Measurements from ENCODE around the gene GPRIN1.
A peak's percentile ranks its signal among the peaks of the same experiment; 100 is the strongest.

The GPRIN1 gene

GRCh38 chr5:176609724-176610434 is at the start of gene GPRIN1:
Gene GPRIN1 (minus strand): TSS chr5:176610156. CDS start chr5:176599834, 10,322 bp downstream.
- DNase-seq (peak; percentile 77), ATAC-seq (peak; percentile 66)

- ATAC-seq, result no peak
- DNase-seq, result no peak
Measured at GRCh38 chr5:176659512-176659839, 49.5 kb upstream of the GPRIN1 start.

GRCh38 chr5:176658817-176659511 is 49.0 kb upstream of the GPRIN1 start:
- no peak for DNase-seq
- no peak for ATAC-seq

GRCh38 chr5:176658007-176658599 is 48.1 kb upstream of the GPRIN1 start:
- ATAC-seq (peak; percentile 52), DNase-seq (peak; percentile 74)

- no peak for ATAC-seq
Measured at GRCh38 chr5:176656467-176656990, 46.6 kb upstream of the GPRIN1 start.

GRCh38 chr5:176654856-176655255 is 44.9 kb upstream of the GPRIN1 start:
- ATAC-seq, result no peak
- no peak for DNase-seq

More at GRCh38 chr5:176656467-176656990, 46.6 kb upstream of the GPRIN1 start:
- no peak for DNase-seq

- DNase-seq (peak; percentile 77), ATAC-seq (peak; percentile 77)
Measured at GRCh38 chr5:176653401-176654385, 43.7 kb upstream of the GPRIN1 start.

- DNase-seq (no peak), ATAC-seq (no peak)
Measured at GRCh38 chr5:176652136-176652535, 42.2 kb upstream of the GPRIN1 start.

- DNase-seq (no peak), ATAC-seq (no peak)
Measured at GRCh38 chr5:176651472-176651980, 41.6 kb upstream of the GPRIN1 start.

- ATAC-seq, result no peak
- no peak for DNase-seq
Measured at GRCh38 chr5:176650354-176650884, 40.5 kb upstream of the GPRIN1 start.

GRCh38 chr5:176648474-176649194 is 38.7 kb upstream of the GPRIN1 start:
- DNase-seq, result peak; percentile 41
- ATAC-seq, result no peak

- no peak for ATAC-seq
- DNase-seq, result no peak
Measured at GRCh38 chr5:176647843-176648473, 38.0 kb upstream of the GPRIN1 start.

- ATAC-seq (peak; percentile 96), DNase-seq (peak; percentile 100)
Measured at GRCh38 chr5:176647030-176647842, 37.3 kb upstream of the GPRIN1 start, which contains the start of gene TSPAN17. Gene TSPAN17 (plus strand): TSS chr5:176647484. CDS start chr5:176647616, 132 bp downstream.

- no peak for DNase-seq
- no peak for ATAC-seq
Measured at GRCh38 chr5:176646707-176647029, 36.7 kb upstream of the GPRIN1 start.

- ATAC-seq, result no peak
Measured at GRCh38 chr5:176646049-176646706, 36.2 kb upstream of the GPRIN1 start.

GRCh38 chr5:176644878-176645670 is 35.1 kb upstream of the GPRIN1 start:
- DNase-seq (no peak), ATAC-seq (no peak)

More at GRCh38 chr5:176646049-176646706, 36.2 kb upstream of the GPRIN1 start:
- no peak for DNase-seq

- no peak for DNase-seq
- ATAC-seq, result no peak
Measured at GRCh38 chr5:176644294-176644693, 34.3 kb upstream of the GPRIN1 start.
